SK-N-DZ (cell line): ENCODE measurements around the gene EEA1.

ENCODE experiments used
- small RNA-seq, 2 experiments: library from RNA; depleted of rRNA; stranded (forward); fragments of <200 nt; gene quantifications; one replicate each; pipeline ENCODE3, GENCODE V24; 2014

The EEA1 gene

Small RNA genes lying within 50 kb of the gene (small RNA-seq; reads per million reads assigned to genes)
- gene RNU6-1329P = 0.03 to 0.40 reads per million in 2 experiments
